Heart right ventricle (tissue), 16 donors: ENCODE measurements around the gene PLEKHD1. TPM values are rescaled to one million over a fixed set of nuclear protein-coding genes. Genes with fewer than 3 reads are reported as not detected.

Source experiments
- ATAC-seq, 8 donors: fragments of 200-7000 bp; cut with Tn5 transposase; one replicate each; pipeline ENCODE4 v1.9.1; 2020; ENCODE audit warnings: mild to moderate bottlenecking in 8 of 8, moderate library complexity in 8 of 8, moderate number of reproducible peaks in 1 of 8
- DNase-seq, 2 donors: peaks; one replicate each; pipeline ENCODE4 v3.0.0-alpha.2; 2020
- H3K27ac ChIP-seq, 10 donors: fragments of 200-600 bp; sonication (generic) in 2 of 10; one replicate each; pipeline versions ENCODE4 v1.5.0 to v1.8.0; 2020 to 2022; ENCODE audit warnings: mild to moderate bottlenecking in 3 of 10
- H3K27me3 ChIP-seq, 7 donors: fragments of 200-600 bp; one replicate each; pipeline ENCODE4 v1.8.0; 2021 to 2022; ENCODE audit warnings: mild to moderate bottlenecking in 2 of 7
- H3K36me3 ChIP-seq, 9 donors: fragments of 200-600 bp; sonication (generic) in 1 of 9; one replicate each; pipeline versions ENCODE4 v1.5.0 to v1.8.0; 2020 to 2022; ENCODE audit warnings: mild to moderate bottlenecking in 2 of 9
- H3K4me1 ChIP-seq, 9 donors: fragments of 200-600 bp; sonication (generic) in 1 of 9; one replicate each; pipeline versions ENCODE4 v1.5.0 to v1.8.0; 2020 to 2022; ENCODE audit warnings: mild to moderate bottlenecking in 4 of 9
- H3K4me3 ChIP-seq, 10 donors: fragments of 200-600 bp; sonication (generic) in 2 of 10; one replicate each; pipeline versions ENCODE4 v1.5.0 to v1.8.0; 2020 to 2022; ENCODE audit warnings: mild to moderate bottlenecking in 7 of 10, moderate library complexity in 2 of 10
- H3K9me3 ChIP-seq, 11 donors: fragments of 200-600 bp in 10 of 11; sonication (generic) in 2 of 11; one replicate each; pipeline versions ENCODE4 v1.5.0 to v1.8.0; 2013 to 2022; ENCODE audit warnings: mild to moderate bottlenecking in 2 of 11, control low read depth in 1 of 11, moderate library complexity in 1 of 11
- CTCF ChIP-seq, 9 donors: fragments of 200-600 bp; sonication (generic) in 2 of 9; IDR thresholded peaks; one replicate each; pipeline versions ENCODE4 v1.5.0 to v1.8.0; 2021 to 2022; ENCODE audit warnings: antibody characterized with exemption in 9 of 9, mild to moderate bottlenecking in 5 of 9, moderate library complexity in 1 of 9
- WGBS, 2 donors: extraction: QIAGEN DNeasy Blood & Tissue Kit; methylation state at CpG; one replicate each; pipeline ENCODE4 v1.1.7; 2013; ENCODE audit warnings: inconsistent platforms in 1 of 2; 5-methylcytosine and 5-hydroxymethylcytosine counted together
- intact Hi-C, 10 donors: fragments of 100-400 bp; cut with DNase I; formaldehyde crosslinking; loops; one replicate each; pipeline versions ENCODE4 v1.11.1 to v1.14.2; 2022
- polyA plus RNA-seq, 2 donors: library from polyadenylated mRNA; stranded (reverse); fragments of 200-250 nt; gene quantifications; one replicate each; pipeline ENCODE4 v1.2.3, GENCODE V29; 2013
- total RNA-seq, 10 donors: library from RNA; stranded (reverse); fragmentation: NEBNext Ultra II Directional in 3 of 10; extraction: Animal tissue kit (Norgen Biotek cat#: 25700) in 3 of 10; gene quantifications; one replicate each; pipeline versions ENCODE4 v1.2.1 to v1.2.4, GENCODE V29; 2021 to 2023
- donor health status: Arrhythmogenic right ventricular cardiomyopathy.
- donor health status: ischemic (EF 13 %, LVEDD 7.1; RV severe dilation, severe dysfunction).
- donor health status: healthy with polysubstance abuse.
- donor health status: DM: no; HTN: yes; CAD: no.
- donor health status: DM: no; HTN: no; CAD: no.
- donor health status: ischemic (EF 25% LVEDD 6.9; RV normal size, moderate dysfunction).
- donor health status: ischemic (EF 25% LVEDD 5.7; RV mildly dilated, moderate dysfunction).
- donor health status: healthy.
- donor health status: DM: yes; HTN: yes; CAD: no.
- donor health status: Ischemic cardiomyopathy.
- donor health status: ischemic (EF 35%, LVEDD 5.7; RV mildly dilated, moderate dysfunction).
- donor health status: nonischemic (EF 11% LVEDD 7.7; RV severe dilation, severe dysfunction).
- donor health status: DM: yes; HTN: yes; CAD: no.
- donor health status: PGD.
- donor health status: ischemic (EF 29% LVEDD 5.4; RV normal size, mild dysfunction).
- donor health status: nonischemic (EF 23%, LVEDD 6.1; RV moderate dilation, normal function).

The PLEKHD1 gene
- total and polyA plus RNA-seq, 12 donors: 0.01 to 0.23 (median 0.15) TPM; not detected in 2

GRCh38 chr14:69531135-69531534 lies 46.6 kb downstream of the PLEKHD1 start:
- H3K27ac ChIP-seq: no peak overlapping the region
- peaks cover 0 to 47% (median 13%) of the 10 kb centered on the region in 7 donors for H3K27me3 ChIP-seq
- no peak for TF ChIP-seq CTCF (IDR thresholded peaks at IDR 0.05)
- DNase-seq: no peak
- H3K4me3 ChIP-seq: no peak overlapping the region
- intact Hi-C loops: loop anchor here in 1 of 10 donors (5.0 kb wide), 1 partner anchor 41 kb away; the partner anchor contains the start of gene CCDC177
- WGBS, 2 donors: 79 to 82% methylated on average over 3 of the region's 3 CpGs
- no peaks in the 10 kb centered on the region for H3K9me3 ChIP-seq
- H3K4me1 ChIP-seq: no peaks in the 10 kb centered on the region
- ATAC-seq: no peak
- H3K36me3 ChIP-seq: no peaks in the 10 kb centered on the region

GRCh38 chr14:69532561-69533340 lies 48.2 kb downstream of the PLEKHD1 start:
- intact Hi-C loops: loop anchor here in 1 of 10 donors (5.0 kb wide), 1 partner anchor 40 kb away; the partner anchor contains the start of gene CCDC177
- no peak overlapping the region for H3K4me3 ChIP-seq
- no peak for TF ChIP-seq CTCF (IDR thresholded peaks at IDR 0.05)
- no peaks in the 10 kb centered on the region for H3K9me3 ChIP-seq
- ATAC-seq (no peak), DNase-seq (no peak)
- WGBS, 2 donors: 55 to 57% methylated on average over 3 of the region's 3 CpGs
- no peaks in the 10 kb centered on the region for H3K36me3 ChIP-seq
- H3K27ac ChIP-seq: no peak overlapping the region
- H3K4me1 ChIP-seq: no peaks in the 10 kb centered on the region
- peaks cover 0 to 55% (median 19%) of the 10 kb centered on the region in 7 donors for H3K27me3 ChIP-seq

DNA sequence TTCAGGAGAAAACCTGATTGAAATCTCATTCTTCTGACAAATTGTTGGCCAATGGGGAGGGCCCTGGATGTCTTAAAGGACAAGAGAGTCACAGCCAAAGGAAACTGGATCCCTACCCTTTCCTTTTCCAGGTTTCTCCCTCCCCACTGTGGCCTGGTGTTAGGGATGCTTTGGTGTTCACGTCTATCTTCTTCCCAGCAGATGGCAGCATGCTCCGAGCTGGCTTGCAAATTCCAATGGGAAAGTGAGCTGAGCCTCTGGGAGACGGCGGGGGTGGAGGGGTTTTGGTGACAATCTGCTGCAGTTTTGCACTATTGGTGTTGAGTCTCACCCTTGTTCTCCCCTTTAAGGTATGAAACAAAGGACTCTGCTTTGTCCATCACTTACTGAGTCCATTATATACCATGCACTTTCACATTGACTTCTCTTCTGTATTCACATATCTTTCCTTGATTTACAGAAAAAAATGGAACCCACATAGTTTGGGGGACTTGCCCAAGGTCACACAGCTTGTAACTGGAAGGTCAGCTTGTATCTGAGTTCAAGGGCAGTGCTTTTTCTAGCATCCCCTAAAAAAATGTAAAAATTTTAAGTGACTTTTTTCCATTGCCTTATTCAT lies 50.8 kb downstream of the PLEKHD1 start:
- Histone ChIP-seq H3K36me3 (no peaks in the 10 kb centered on the region), H3K27ac (no peak overlapping the region), H3K4me3 (no peak overlapping the region), H3K4me1 (peaks cover 0 to under 1% (median 0%) of the 10 kb centered on the region in 9 donors), H3K27me3 (peaks cover 0 to 36% (median 19%) of the 10 kb centered on the region in 7 donors), H3K9me3 (peaks cover 0 to 4% (median 0%) of the 10 kb centered on the region in 11 donors)
- ATAC-seq: peak in 2 of 8 donors; percentile 34 to 37
- TF ChIP-seq CTCF (IDR thresholded peaks at IDR 0.05): peak; percentile 8 to 72 (median 58)
- DNase-seq: peak in 1 of 2 donors; percentile 18
- 5 to 6% methylated on average over 4 of the region's 4 CpGs for WGBS, 2 donors
- intact Hi-C loops: loop anchor here in 1 of 10 donors (5.0 kb wide), 1 partner anchor 192 kb away; no protein-coding TSS in a partner anchor

- H3K27ac ChIP-seq: no peak overlapping the region
- H3K4me3 ChIP-seq: no peak overlapping the region
- H3K4me1 ChIP-seq: peaks cover 0 to 7% (median 0%) of the 10 kb centered on the region in 9 donors
- peaks cover 0 to 4% (median 0%) of the 10 kb centered on the region in 11 donors for H3K9me3 ChIP-seq
- intact Hi-C loops: loop anchor here in 1 of 10 donors (5.0 kb wide), 1 partner anchor 190 kb away; no protein-coding TSS in a partner anchor
- DNase-seq (no peak), ATAC-seq (no peak)
- H3K36me3 ChIP-seq: no peaks in the 10 kb centered on the region
- H3K27me3 ChIP-seq: peaks cover 0 to 45% (median 19%) of the 10 kb centered on the region in 7 donors
- TF ChIP-seq CTCF (IDR thresholded peaks at IDR 0.05): no peak
Measured at GRCh38 chr14:69536971-69537370, 52.4 kb downstream of the PLEKHD1 start.
